Retinal pigment epithelial cell (primary cell): ENCODE measurements around the gene ARHGAP18.

Source experiments
- DNase-seq: peaks from one replicate; pipeline ENCODE4 v3.0.0-alpha.2; 2010; ENCODE audit warnings: low read depth
- H3K4me3 ChIP-seq: 2 replicates; pipeline ENCODE4 v1.5.1; 2011; ENCODE audit warnings: mild to moderate bottlenecking, low read length, control low read depth, moderate library complexity
- TF ChIP-seq, protein P1 (sequence below): conservative IDR thresholded peaks from 2 replicates; pipeline ENCODE4 v1.5.1; 2011; ENCODE audit warnings: low read depth, low read length, control low read depth, inconsistent platforms

ARHGAP18 gene

GRCh38 chr6:129725341-129725740 lies 15.4 kb upstream of the ARHGAP18 start:
- no peak for DNase-seq
- H3K4me3 ChIP-seq: no peak overlapping the region
- TF ChIP-seq, protein P1, sequence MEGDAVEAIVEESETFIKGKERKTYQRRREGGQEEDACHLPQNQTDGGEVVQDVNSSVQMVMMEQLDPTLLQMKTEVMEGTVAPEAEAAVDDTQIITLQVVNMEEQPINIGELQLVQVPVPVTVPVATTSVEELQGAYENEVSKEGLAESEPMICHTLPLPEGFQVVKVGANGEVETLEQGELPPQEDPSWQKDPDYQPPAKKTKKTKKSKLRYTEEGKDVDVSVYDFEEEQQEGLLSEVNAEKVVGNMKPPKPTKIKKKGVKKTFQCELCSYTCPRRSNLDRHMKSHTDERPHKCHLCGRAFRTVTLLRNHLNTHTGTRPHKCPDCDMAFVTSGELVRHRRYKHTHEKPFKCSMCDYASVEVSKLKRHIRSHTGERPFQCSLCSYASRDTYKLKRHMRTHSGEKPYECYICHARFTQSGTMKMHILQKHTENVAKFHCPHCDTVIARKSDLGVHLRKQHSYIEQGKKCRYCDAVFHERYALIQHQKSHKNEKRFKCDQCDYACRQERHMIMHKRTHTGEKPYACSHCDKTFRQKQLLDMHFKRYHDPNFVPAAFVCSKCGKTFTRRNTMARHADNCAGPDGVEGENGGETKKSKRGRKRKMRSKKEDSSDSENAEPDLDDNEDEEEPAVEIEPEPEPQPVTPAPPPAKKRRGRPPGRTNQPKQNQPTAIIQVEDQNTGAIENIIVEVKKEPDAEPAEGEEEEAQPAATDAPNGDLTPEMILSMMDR: no peak

- no peak for DNase-seq
- no peak overlapping the region for H3K4me3 ChIP-seq
- TF ChIP-seq, protein P1: no peak
Observed at GRCh38 chr6:129719692-129720091, 9.7 kb upstream of the ARHGAP18 start.

DNA sequence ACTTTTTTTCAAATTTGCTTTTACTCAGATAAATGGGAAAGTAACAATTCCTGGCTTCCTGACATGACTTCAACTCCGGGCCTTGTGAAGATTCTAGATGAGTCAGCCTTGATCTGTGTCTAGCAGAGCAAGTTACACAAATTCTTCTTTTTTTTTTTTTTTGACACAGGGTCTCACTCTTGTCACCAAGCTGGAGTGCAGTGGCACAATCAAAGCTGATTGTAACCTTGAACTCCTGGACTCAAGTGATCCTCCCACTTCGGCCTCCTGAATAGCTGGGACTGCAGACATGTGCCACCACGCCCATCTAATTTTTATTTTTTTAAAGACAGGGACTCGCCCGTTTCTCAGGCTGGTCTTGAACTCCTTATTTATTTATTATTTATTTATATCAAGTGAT lies 7.3 kb upstream of the ARHGAP18 start:
- TF ChIP-seq, protein P1: no peak
- H3K4me3 ChIP-seq: no peak overlapping the region
- DNase-seq: no peak

- no peak for DNase-seq
- TF ChIP-seq, protein P1: no peak
- no peak overlapping the region for H3K4me3 ChIP-seq
Observed at GRCh38 chr6:129713806-129714333, 3.9 kb upstream of the ARHGAP18 start.

DNA sequence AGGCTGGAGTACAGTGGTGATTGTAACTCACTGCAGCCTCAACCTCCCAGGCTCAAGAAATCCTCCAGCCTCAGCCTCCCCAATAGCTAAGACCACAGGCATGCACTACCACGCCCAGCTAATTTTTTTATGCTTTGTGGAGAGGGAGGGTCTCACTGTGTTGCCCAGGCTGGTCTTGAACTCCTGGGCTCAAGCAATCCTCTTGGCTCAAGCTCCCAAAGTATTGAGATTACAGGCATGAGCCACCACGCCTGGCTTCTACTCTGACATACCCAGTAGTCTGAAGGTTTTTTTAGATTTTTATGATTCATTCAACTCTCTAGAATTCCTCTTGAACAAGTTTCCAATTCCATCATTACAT lies 1.3 kb upstream of the ARHGAP18 start:
- no peak overlapping the region for H3K4me3 ChIP-seq
- TF ChIP-seq, protein P1: no peak
- DNase-seq: no peak

DNA sequence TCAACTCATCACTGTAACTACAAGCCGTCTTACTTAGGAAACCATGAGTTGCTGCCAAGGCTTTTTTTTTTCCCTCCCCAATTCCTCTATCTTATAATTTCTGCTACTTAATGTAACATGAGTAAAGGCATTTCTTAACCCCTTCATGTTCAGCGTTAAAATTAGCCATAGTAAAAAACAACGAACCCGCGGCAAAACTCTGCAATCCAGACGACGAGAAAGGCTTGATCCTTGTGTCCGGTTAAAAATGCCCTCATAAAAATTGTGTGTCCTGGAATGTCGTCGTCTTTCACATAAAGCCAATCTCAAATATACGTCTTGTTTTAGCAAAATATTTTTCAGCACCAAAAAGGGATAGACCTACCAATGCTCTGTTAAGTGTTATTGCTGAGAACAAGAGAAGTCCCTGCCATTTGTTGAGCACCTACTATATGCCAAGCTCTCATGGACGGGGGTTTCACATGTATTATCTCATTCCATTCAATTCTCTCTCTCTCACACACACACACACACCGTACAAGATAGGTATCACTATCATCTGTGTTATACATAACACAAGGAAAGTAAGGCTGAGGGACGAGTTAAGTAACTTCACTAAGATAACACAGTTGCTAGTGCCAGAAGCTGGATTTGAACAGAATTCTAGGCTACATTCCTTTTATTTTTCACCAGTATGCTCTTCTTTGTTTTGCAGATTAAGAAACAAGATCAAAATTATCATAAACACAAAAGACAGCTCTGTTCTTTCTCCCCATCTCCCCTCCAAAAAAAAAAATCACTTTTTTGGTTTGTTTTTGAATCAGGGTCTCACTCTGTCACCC lies 683 bp upstream of the ARHGAP18 start:
- peak overlapping the region; percentile 70 for H3K4me3 ChIP-seq
- no peak for DNase-seq
- TF ChIP-seq, protein P1: no peak

GRCh38 chr6:129709196-129709768 lies 695 bp downstream of the ARHGAP18 start:
- H3K4me3 ChIP-seq: peak overlapping the region; percentile 70
- DNase-seq: no peak
- TF ChIP-seq, protein P1: no peak
